ENCODE measurements around the gene THBS2. TPM values are rescaled to one million over a fixed set of nuclear protein-coding genes. Genes with fewer than 3 reads are reported as not detected.

The THBS2 gene
- total and polyA plus RNA-seq, 2 of the 4 experiments (the other 2 are of a cell fraction), result 97.3 to 113 TPM

- Histone ChIP-seq H3K9me3 (ENCODE audit: control insufficient read depth, insufficient read depth, low read length) (no peaks in the 10 kb centered on the region), H3K27ac (ENCODE audit: insufficient read depth, low read length) (no peak overlapping the region), H4K91ac (ENCODE audit: insufficient read depth, low read depth, low read length) (no peak overlapping the region), H3K18ac (ENCODE audit: low read depth, low read length) (no peak overlapping the region), H2AK9ac (replicated peaks; ENCODE audit: low read depth, low read length, poor library complexity) (no peak overlapping the region), H2BK20ac (ENCODE audit: low read depth, low read length) (0 out of 2 replicates have a peak overlapping the region, but pooled peaks have one; percentile 4), H3K4me3 (ENCODE audit: insufficient read depth, low read depth, low read length) (no peak overlapping the region), H3K14ac (replicated peaks; ENCODE audit: low read depth, low read length) (no peak overlapping the region), H3K4ac (ENCODE audit: low read depth, low read length) (no peak overlapping the region), H4K5ac (ENCODE audit: low read depth, low read length) (no peak overlapping the region), H4K20me1 (ENCODE audit: insufficient read depth, low read length) (no peaks in the 10 kb centered on the region), H3K27me3 (ENCODE audit: control insufficient read depth, insufficient read depth, low read length) (no peaks in the 10 kb centered on the region), H4K8ac (ENCODE audit: low read depth in 2 of 2, low read length in 2 of 2) (no peak overlapping the region), H2BK5ac (ENCODE audit: low read depth, low read length, poor library complexity, severe bottlenecking) (no peak overlapping the region), H2BK15ac (ENCODE audit: low read depth, low read length) (no peak overlapping the region), H3K23ac (ENCODE audit: low read depth, low read length) (no peak overlapping the region), H2AFZ (replicated peaks; ENCODE audit: low read length, poor library complexity) (no peak overlapping the region), H2BK120ac (ENCODE audit: low read depth, low read length) (no peak overlapping the region), H3K4me2 (ENCODE audit: low read depth, low read length) (no peak overlapping the region), H2AK5ac (ENCODE audit: low read depth, low read length) (no peak overlapping the region), H3K79me1 (ENCODE audit: low read depth in 1 of 2, low read length in 2 of 2) (no peaks in the 10 kb centered on the region), H3K36me3 (ENCODE audit: control insufficient read depth, insufficient read depth, low read length) (no peaks in the 10 kb centered on the region), H3K56ac (ENCODE audit: extremely low read depth, insufficient read depth, low read length) (no peak overlapping the region), H3K4me1 (ENCODE audit: control insufficient read depth, insufficient read depth, low read length) (peaks cover 10% of the 10 kb centered on the region), H3K9me1 (ENCODE audit: insufficient read depth, low read length) (peaks cover 4% of the 10 kb centered on the region), H3K9ac (ENCODE audit: low read depth, low read length) (no peak overlapping the region)
- no peak for DNase-seq
- TF ChIP-seq CEBPB (IDR thresholded peaks at IDR 0.05; ENCODE audit: low read depth, low read length) (no peak), NFE2L2 (IDR thresholded peaks at IDR 0.05; ENCODE audit: low read depth, low read length) (no peak), RCOR1 (IDR thresholded peaks at IDR 0.05; ENCODE audit: insufficient replicate concordance, low read length) (no peak), POLR2A (IDR thresholded peaks at IDR 0.05; ENCODE audit: low read depth, low read length) (no peak), BHLHE40 (IDR thresholded peaks at IDR 0.05; ENCODE audit: low read depth, low read length) (no peak), ELK1 (IDR thresholded peaks at IDR 0.05; ENCODE audit: borderline replicate concordance, low read depth, low read length) (no peak), RFX5 (IDR thresholded peaks at IDR 0.05; ENCODE audit: low read depth, low read length) (no peak), SMC3 (IDR thresholded peaks at IDR 0.05; ENCODE audit: low read depth, low read length) (no peak), MXI1 (IDR thresholded peaks at IDR 0.05; ENCODE audit: borderline replicate concordance, low read depth, low read length) (no peak), RAD21 (IDR thresholded peaks at IDR 0.05; ENCODE audit: low read length) (no peak)
- TF ChIP-seq, protein P1, sequence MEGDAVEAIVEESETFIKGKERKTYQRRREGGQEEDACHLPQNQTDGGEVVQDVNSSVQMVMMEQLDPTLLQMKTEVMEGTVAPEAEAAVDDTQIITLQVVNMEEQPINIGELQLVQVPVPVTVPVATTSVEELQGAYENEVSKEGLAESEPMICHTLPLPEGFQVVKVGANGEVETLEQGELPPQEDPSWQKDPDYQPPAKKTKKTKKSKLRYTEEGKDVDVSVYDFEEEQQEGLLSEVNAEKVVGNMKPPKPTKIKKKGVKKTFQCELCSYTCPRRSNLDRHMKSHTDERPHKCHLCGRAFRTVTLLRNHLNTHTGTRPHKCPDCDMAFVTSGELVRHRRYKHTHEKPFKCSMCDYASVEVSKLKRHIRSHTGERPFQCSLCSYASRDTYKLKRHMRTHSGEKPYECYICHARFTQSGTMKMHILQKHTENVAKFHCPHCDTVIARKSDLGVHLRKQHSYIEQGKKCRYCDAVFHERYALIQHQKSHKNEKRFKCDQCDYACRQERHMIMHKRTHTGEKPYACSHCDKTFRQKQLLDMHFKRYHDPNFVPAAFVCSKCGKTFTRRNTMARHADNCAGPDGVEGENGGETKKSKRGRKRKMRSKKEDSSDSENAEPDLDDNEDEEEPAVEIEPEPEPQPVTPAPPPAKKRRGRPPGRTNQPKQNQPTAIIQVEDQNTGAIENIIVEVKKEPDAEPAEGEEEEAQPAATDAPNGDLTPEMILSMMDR (conservative IDR thresholded peaks at IDR 0.05; ENCODE audit: low read depth, low read length), result no peak
- dilution Hi-C loops (cut with HindIII; ENCODE audit: low sequenced_read_pairs, unreplicated experiment) (no loop called here), intact Hi-C loops (cut with micrococcal nuclease) (no loop called here), in situ Hi-C loops (cut with MboI; ENCODE audit: low sequenced_read_pairs) (no loop called here)
- ChIA-PET POLR2A (ENCODE audit: unreplicated experiment) (no interaction called here), CTCF (no interaction called here)
- no TSS peak for BruUV-seq (replicated peaks)
- no peak for ATAC-seq (ENCODE audit: low read depth)
- no CpG with 5 or more reads among the region's 6 CpGs for WGBS, 2 experiments (ENCODE audit: extremely low coverage in 2 of 2, insufficient read length in 1 of 2)
These were observed 34.0 kb upstream of the THBS2 start for GRCh38 chr6:169287675-169288074.
